ENCODE measurements around the gene EP400.

DNA sequence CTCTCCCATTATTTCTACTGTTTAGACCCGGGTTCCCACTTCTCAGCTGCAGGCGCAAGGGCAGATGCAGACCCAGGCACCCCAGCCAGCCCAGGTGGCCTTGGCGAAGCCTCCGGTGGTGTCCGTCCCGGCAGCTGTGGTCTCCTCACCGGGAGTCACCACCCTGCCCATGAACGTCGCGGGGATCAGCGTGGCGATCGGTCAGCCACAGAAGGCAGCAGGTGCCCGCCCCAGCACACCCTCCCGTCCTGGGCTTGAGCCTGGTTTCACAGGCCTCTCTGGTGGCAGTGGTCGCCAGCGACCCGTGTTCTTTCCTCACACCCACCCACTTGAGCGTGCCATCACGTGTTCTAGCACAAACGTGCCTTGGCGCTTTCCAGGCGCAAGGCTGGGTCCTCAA, 117.0 kb downstream of the EP400 start:
- TF ChIP-seq, protein P1, sequence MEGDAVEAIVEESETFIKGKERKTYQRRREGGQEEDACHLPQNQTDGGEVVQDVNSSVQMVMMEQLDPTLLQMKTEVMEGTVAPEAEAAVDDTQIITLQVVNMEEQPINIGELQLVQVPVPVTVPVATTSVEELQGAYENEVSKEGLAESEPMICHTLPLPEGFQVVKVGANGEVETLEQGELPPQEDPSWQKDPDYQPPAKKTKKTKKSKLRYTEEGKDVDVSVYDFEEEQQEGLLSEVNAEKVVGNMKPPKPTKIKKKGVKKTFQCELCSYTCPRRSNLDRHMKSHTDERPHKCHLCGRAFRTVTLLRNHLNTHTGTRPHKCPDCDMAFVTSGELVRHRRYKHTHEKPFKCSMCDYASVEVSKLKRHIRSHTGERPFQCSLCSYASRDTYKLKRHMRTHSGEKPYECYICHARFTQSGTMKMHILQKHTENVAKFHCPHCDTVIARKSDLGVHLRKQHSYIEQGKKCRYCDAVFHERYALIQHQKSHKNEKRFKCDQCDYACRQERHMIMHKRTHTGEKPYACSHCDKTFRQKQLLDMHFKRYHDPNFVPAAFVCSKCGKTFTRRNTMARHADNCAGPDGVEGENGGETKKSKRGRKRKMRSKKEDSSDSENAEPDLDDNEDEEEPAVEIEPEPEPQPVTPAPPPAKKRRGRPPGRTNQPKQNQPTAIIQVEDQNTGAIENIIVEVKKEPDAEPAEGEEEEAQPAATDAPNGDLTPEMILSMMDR (IDR thresholded peaks at IDR 0.05), result no peak
- TF ChIP-seq POLR2AphosphoS5 (IDR thresholded peaks at IDR 0.05) (no peak), POLR2A (IDR thresholded peaks at IDR 0.05) (no peak)

Measured in upper lobe of left lung (tissue), 4 donors.